ENCODE data around the gene PBX4.

DNA sequence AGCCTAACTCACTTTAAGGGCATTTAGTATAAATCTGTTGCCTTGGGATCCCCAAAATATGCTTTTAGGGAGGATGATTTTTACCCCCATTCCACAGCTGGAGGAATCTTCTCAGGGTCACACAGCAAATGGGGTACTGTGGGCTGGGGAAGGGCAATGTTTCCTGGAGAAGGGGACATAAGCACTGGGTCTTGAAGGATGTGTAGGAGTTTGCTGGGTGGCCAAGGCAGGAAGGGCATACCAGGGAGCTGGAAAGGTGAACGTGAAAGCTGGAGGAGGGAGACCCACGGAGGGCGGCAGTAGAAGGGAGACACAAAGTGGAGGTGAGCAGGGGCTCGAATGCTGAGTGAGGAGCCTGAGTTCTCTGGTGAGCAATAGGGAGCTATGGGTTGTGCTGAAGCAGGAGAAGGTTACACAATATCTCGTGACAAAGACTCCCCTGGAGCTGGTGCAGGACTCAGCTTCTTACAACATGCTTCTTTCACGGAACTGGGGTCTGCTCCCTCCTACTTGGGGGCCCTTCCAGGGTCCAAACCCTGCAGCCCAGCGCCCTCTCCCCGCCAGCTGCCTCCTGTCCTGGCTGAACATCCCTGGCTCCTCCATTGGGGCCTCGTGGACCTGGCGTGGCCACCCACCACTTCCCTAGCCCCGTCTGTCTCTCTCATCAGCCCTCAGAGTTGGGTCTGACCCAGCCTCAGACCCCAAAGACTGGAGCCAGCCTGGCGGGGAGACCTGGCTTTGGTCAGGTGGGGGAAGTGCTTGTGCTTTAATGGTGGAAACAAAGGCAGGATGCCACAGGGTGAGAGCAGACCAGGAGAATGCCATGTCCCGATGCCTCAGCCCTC lies 69.3 kb downstream of the PBX4 start:
- TF ChIP-seq, protein P1, sequence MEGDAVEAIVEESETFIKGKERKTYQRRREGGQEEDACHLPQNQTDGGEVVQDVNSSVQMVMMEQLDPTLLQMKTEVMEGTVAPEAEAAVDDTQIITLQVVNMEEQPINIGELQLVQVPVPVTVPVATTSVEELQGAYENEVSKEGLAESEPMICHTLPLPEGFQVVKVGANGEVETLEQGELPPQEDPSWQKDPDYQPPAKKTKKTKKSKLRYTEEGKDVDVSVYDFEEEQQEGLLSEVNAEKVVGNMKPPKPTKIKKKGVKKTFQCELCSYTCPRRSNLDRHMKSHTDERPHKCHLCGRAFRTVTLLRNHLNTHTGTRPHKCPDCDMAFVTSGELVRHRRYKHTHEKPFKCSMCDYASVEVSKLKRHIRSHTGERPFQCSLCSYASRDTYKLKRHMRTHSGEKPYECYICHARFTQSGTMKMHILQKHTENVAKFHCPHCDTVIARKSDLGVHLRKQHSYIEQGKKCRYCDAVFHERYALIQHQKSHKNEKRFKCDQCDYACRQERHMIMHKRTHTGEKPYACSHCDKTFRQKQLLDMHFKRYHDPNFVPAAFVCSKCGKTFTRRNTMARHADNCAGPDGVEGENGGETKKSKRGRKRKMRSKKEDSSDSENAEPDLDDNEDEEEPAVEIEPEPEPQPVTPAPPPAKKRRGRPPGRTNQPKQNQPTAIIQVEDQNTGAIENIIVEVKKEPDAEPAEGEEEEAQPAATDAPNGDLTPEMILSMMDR (IDR thresholded peaks at IDR 0.05), result no peak
- no peak for TF ChIP-seq POLR2AphosphoS5 (IDR thresholded peaks at IDR 0.05; ENCODE audit: low read depth, low read length)
- TF ChIP-seq TCF7L2 (IDR thresholded peaks at IDR 0.05; ENCODE audit: low read depth, low read length), result no peak
- TF ChIP-seq, protein P2, sequence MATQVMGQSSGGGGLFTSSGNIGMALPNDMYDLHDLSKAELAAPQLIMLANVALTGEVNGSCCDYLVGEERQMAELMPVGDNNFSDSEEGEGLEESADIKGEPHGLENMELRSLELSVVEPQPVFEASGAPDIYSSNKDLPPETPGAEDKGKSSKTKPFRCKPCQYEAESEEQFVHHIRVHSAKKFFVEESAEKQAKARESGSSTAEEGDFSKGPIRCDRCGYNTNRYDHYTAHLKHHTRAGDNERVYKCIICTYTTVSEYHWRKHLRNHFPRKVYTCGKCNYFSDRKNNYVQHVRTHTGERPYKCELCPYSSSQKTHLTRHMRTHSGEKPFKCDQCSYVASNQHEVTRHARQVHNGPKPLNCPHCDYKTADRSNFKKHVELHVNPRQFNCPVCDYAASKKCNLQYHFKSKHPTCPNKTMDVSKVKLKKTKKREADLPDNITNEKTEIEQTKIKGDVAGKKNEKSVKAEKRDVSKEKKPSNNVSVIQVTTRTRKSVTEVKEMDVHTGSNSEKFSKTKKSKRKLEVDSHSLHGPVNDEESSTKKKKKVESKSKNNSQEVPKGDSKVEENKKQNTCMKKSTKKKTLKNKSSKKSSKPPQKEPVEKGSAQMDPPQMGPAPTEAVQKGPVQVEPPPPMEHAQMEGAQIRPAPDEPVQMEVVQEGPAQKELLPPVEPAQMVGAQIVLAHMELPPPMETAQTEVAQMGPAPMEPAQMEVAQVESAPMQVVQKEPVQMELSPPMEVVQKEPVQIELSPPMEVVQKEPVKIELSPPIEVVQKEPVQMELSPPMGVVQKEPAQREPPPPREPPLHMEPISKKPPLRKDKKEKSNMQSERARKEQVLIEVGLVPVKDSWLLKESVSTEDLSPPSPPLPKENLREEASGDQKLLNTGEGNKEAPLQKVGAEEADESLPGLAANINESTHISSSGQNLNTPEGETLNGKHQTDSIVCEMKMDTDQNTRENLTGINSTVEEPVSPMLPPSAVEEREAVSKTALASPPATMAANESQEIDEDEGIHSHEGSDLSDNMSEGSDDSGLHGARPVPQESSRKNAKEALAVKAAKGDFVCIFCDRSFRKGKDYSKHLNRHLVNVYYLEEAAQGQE (IDR thresholded peaks at IDR 0.05; ENCODE audit: insufficient read depth in 1 of 2, low read depth in 2 of 2, low read length in 1 of 2), result no peak

Data from Panc1 (cell line).